ENCODE measurements around the gene ERC2.

The ERC2 gene

GRCh38 chr3:55538158-55538557 lies 930.1 kb downstream of the ERC2 start:
- H3K4me3 ChIP-seq (ENCODE audit: low read length) = no peak overlapping the region
- DNase-seq (ENCODE audit: low read depth, low spot score) = no peak

- no peak overlapping the region for H3K4me3 ChIP-seq (ENCODE audit: low read length)
- DNase-seq (ENCODE audit: low read depth, low spot score) = no peak
Observed at GRCh38 chr3:55537563-55537962, 930.7 kb downstream of the ERC2 start.

GRCh38 chr3:55537129-55537528 lies 931.1 kb downstream of the ERC2 start:
- DNase-seq (ENCODE audit: low read depth, low spot score) = no peak
- H3K4me3 ChIP-seq (ENCODE audit: low read length) = no peak overlapping the region

DNA sequence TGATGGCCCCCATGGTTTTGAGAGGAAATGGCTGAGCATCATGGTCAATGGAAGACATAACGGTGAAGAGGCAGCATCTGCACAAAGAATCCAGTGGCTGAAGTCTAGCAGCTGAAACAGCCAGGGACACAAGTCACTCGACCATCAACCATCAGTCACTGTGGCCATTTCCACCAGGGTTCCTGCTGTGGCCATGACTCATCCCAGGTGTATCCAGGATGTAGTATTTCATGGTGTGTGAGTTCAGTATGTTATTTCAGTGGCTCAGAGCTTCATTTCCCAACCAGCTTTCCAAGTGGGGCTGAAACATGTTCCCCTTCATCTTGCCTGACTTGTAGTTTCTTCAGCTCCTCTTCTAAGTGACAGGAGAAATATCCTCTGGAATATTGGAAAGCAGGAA lies 933.4 kb downstream of the ERC2 start:
- no peak overlapping the region for H3K4me3 ChIP-seq (ENCODE audit: low read length)
- DNase-seq (ENCODE audit: low read depth, low spot score) = no peak

DNA sequence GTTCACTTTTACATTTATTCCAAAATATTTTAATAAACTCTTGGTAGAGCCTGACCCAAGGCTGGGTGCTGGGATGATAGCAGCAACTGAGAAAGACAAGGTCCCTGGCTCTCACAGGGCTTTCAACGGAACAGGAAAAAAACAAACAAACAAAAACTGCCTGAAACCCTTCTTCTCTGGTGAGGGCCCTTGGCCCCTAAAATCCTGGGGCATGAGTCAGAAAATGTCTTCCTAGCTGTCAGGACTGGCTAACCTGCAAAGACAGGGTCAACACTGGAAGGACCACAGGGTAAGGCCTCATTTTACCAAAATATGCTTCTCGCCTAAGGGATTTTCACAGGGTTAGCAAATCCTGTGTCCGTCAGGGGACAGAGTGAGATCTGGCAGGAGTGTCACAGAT lies 935.5 kb downstream of the ERC2 start:
- no peak for DNase-seq (ENCODE audit: low read depth, low spot score)
- no peak overlapping the region for H3K4me3 ChIP-seq (ENCODE audit: low read length)

DNA sequence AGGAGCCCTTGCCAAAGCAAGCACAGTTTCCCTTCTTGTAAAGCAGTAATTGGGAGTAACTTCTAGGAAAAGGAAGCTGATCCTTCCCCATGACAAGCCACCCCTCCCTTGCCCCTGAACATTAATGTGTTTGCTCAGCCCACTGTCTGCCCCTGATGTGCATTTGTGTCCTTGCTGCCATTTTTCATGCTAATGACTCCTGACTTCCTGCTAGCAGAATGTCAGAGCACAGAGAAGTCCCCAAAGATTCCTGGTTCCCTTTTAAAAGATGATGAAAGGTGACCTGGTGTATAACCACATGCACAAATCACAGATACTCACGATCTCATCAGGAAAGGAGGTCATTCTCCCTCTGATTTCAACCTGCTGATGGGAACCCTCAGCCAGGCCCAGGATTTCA lies 936.9 kb downstream of the ERC2 start:
- H3K4me3 ChIP-seq (ENCODE audit: low read length) = no peak overlapping the region
- no peak for DNase-seq (ENCODE audit: low read depth, low spot score)

DNA sequence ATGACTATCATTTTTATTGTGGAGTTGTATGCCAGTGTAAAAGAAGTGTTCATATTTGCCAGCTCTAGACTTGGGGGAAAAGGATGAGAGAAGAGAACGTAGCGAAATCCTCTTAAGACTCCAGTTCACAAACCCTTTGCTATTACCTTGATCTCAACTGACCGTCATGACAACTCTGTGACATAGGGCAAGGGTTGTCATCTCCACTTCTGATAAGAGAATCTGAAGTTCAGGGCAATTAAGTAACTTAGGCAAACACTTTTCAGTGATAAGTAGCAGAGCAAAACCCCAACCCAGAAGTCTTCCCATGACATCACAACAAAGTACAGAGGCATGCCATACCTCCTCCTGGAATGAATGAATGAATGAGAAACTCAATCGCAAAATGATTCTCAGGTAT lies 940.9 kb downstream of the ERC2 start:
- DNase-seq (ENCODE audit: low read depth, low spot score) = no peak
- no peak overlapping the region for H3K4me3 ChIP-seq (ENCODE audit: low read length)

GRCh38 chr3:55526332-55527030 lies 941.8 kb downstream of the ERC2 start:
- no peak overlapping the region for H3K4me3 ChIP-seq (ENCODE audit: low read length)
- DNase-seq (ENCODE audit: low read depth, low spot score) = no peak

- no peak for DNase-seq (ENCODE audit: low read depth, low spot score)
- no peak overlapping the region for H3K4me3 ChIP-seq (ENCODE audit: low read length)
Observed at GRCh38 chr3:55525436-55525835, 942.8 kb downstream of the ERC2 start.

GRCh38 chr3:55524565-55525244 lies 943.6 kb downstream of the ERC2 start:
- H3K4me3 ChIP-seq (ENCODE audit: low read length) = no peak overlapping the region
- DNase-seq (ENCODE audit: low read depth, low spot score) = no peak

GRCh38 chr3:55523471-55523870 lies 944.8 kb downstream of the ERC2 start:
- H3K4me3 ChIP-seq (ENCODE audit: low read length) = no peak overlapping the region
- no peak for DNase-seq (ENCODE audit: low read depth, low spot score)

- DNase-seq (ENCODE audit: low read depth, low spot score) = peak; percentile 76
- H3K4me3 ChIP-seq (ENCODE audit: low read length) = no peak overlapping the region
Observed at GRCh38 chr3:55521738-55522421, 946.4 kb downstream of the ERC2 start.

DNA sequence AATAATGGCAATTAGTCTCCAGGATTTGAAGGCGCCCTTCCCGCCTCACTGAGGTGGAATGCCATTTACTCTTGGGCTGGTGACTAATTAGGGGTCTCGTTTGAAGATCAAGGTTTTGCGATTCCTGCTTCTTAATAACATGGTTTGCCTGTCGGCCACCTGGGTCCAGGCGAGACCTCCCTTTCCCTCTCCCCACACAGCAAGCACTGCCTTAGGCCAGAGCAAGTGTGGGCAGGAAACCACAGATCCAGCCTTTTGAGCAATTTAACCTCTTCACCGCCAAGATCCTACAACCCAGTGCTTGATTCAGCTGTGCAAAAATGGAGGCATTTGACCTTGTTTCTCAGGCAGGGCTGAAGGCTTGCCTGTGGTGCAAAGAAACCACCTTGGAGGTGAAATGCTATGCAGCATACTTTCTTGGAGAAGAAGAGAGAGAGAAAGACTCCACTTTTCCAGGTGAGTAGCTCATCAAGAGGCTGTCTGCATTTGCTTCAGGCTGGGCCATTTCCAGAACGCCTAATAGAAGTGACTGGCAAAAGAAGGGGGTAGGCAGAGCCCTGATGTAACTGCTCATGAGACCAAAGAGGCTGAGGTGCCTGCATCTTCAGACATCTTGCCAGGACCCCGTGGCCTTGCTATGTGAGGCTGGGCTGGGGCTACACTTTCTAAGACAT lies 947.1 kb downstream of the ERC2 start:
- DNase-seq (ENCODE audit: low read depth, low spot score) = peak; percentile 34
- no peak overlapping the region for H3K4me3 ChIP-seq (ENCODE audit: low read length)

GRCh38 chr3:55519019-55519418 lies 949.2 kb downstream of the ERC2 start:
- DNase-seq (ENCODE audit: low read depth, low spot score) = no peak
- no peak overlapping the region for H3K4me3 ChIP-seq (ENCODE audit: low read length)

DNA sequence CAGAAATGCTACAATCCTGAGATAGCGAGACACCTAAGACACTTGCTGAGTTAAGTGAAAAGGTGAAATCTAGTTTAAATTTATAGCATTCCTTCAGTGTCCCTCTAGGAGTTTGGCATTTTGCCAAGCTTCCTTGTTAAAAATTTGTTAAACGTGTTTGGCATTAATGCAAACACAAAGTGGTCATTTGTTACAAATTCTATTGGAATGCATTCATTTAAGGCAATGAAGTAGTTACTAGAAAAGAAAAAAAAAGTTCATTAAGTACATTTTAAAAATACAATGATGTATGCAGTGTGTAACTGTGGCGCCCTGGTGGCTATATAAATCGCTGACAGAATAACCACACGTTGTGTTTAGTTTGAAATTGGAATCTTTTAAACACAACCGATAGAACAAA lies 949.8 kb downstream of the ERC2 start:
- H3K4me3 ChIP-seq (ENCODE audit: low read length) = no peak overlapping the region

DNA sequence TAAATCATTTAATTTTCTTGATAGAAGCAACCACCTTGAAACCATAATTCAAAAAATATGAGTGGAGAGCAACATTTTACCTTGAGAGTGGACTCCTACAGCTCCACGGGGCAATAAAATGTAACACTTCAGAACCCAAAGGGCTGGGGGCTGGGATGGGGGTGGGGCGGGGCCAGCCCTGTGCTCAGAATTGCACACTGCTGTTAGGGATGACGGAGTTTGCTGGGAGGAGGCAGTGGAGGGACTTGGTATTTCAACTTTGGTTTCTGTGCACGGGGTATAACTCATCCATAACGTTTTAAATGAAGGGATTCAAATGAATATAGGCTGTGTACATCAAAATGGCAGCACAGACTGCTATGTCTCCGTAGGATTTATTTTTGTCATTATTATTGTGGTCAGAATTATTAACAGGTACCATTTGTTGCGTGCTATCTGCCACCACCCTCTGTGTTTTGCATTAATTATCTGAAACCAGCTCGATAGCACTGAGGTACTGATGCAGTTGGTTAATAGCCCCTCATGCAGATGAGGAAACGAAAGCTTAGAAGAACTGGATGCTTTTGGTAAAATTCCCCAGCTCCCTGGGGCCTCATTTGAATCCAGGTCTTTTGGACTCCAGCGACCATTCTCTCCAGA lies 951.8 kb downstream of the ERC2 start:
- H3K4me3 ChIP-seq (ENCODE audit: low read length) = no peak overlapping the region
- no peak for DNase-seq (ENCODE audit: low read depth, low spot score)

More for the DNA sequence above, 949.8 kb downstream of the ERC2 start:
- DNase-seq (ENCODE audit: low read depth, low spot score) = no peak

- DNase-seq (ENCODE audit: low read depth, low spot score) = no peak
- H3K4me3 ChIP-seq (ENCODE audit: low read length) = no peak overlapping the region
Observed at GRCh38 chr3:55515550-55516246, 952.6 kb downstream of the ERC2 start.

DNA sequence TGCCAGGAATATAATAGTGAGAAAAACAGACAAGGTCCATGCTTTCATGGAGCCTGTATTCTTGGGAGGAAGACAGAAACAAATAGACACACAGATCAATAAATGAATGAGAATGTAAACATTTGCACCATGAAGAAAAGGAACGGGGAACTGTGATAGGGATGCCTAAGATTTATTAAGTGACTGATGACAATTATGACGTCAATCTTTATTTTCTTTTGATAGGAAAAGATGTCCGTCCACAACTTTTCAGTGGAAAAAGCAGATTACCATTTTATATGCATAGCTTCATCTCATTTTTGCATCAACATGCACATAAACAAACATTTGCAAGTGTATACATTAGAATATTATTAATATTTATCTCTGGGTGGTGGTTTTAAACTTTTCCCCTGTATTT lies 953.3 kb downstream of the ERC2 start:
- no peak overlapping the region for H3K4me3 ChIP-seq (ENCODE audit: low read length)
- DNase-seq (ENCODE audit: low read depth, low spot score) = no peak
